CD4-positive, alpha-beta T cell treated with Interleukin-17A for 4 hours (primary cell): ENCODE data around the gene PPP6R2.
"Not testable (repeated sequence)": the region's sequence is repeated elsewhere in the genome, so short reads cannot be mapped to it uniquely, and the experiment has no call there.

ENCODE experiments used
- DNase-seq: peaks from one replicate; pipeline ENCODE4 v3.0.0-alpha.2; 2020; ENCODE audit warnings: mixed read lengths

PPP6R2 gene

GRCh38 chr22:50318698-50319411 lies 24.3 kb upstream of the PPP6R2 start:
- DNase-seq = no peak

GRCh38 chr22:50319503-50319951 lies 23.6 kb upstream of the PPP6R2 start:
- DNase-seq = no peak

- no peak for DNase-seq
Measured at GRCh38 chr22:50320116-50320515, 23.0 kb upstream of the PPP6R2 start.

- DNase-seq = no peak
Measured at GRCh38 chr22:50320671-50321325, 22.3 kb upstream of the PPP6R2 start.

- DNase-seq = not testable (repeated sequence)
Measured at GRCh38 chr22:50322382-50323104, 20.6 kb upstream of the PPP6R2 start.

GRCh38 chr22:50323900-50324299 lies 19.2 kb upstream of the PPP6R2 start:
- DNase-seq = no peak

GRCh38 chr22:50325444-50326224 lies 17.5 kb upstream of the PPP6R2 start:
- DNase-seq = no peak

- no peak for DNase-seq
Measured at GRCh38 chr22:50326225-50326955, 16.7 kb upstream of the PPP6R2 start.

- DNase-seq = peak; percentile 82
Measured at GRCh38 chr22:50326956-50327710, 16.0 kb upstream of the PPP6R2 start, which contains the start of gene DENND6B. Gene DENND6B (minus strand): TSS chr22:50327012. CDS start chr22:50326988, 24 bp downstream.

- no peak for DNase-seq
Measured at GRCh38 chr22:50327711-50328019, 15.5 kb upstream of the PPP6R2 start.

GRCh38 chr22:50329236-50329635 lies 13.9 kb upstream of the PPP6R2 start:
- DNase-seq = no peak

- DNase-seq = not testable (repeated sequence)
Measured at GRCh38 chr22:50334433-50334832, 8.7 kb upstream of the PPP6R2 start.

GRCh38 chr22:50337262-50338041 lies 5.7 kb upstream of the PPP6R2 start:
- no peak for DNase-seq

GRCh38 chr22:50338042-50338573 lies 5.0 kb upstream of the PPP6R2 start:
- no peak for DNase-seq

- DNase-seq = no peak
Measured at GRCh38 chr22:50338860-50339462, 4.2 kb upstream of the PPP6R2 start.

- no peak for DNase-seq
Measured at GRCh38 chr22:50339945-50340879, 2.9 kb upstream of the PPP6R2 start.

- DNase-seq = peak; percentile 93
Measured at GRCh38 chr22:50341977-50342650, 1.0 kb upstream of the PPP6R2 start.

GRCh38 chr22:50343541-50343935 lies 411 bp downstream of the PPP6R2 start:
- DNase-seq = no peak
